ENCODE results near the gene IRAK1. TPM values are rescaled to one million over a fixed set of nuclear protein-coding genes. Genes with fewer than 3 reads are reported as not detected.

The IRAK1 gene
- total RNA-seq, 1 experiment from 2014 or later, result 92.3 TPM

DNA sequence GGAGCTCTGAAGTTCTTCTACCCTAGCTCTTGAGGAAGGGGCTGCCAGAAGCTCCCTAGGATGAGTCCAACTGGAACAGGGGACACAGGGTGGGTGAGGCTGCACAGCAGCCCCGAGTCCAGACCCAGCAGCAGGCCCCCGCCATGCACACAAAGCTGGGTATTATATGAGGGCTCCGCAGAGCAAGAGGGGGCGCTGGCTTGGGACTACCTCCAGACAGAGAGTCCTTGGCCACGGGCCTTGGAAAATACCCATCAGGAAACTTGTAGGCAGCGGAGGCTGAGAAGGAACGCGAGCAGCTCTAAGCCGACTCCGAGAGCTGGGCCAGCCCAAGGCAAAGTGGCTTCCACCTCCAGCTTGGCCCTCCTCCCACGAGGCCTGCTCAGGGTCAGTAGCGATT is 56.2 kb downstream of the IRAK1 start (continued):
- TF ChIP-seq REST (IDR thresholded peaks at IDR 0.05; ENCODE audit: low read depth) (no peak), EZH2 (IDR thresholded peaks at IDR 0.05) (no peak), CEBPB (IDR thresholded peaks at IDR 0.05; ENCODE audit: low read depth) (no peak)
- TF ChIP-seq, protein P1, sequence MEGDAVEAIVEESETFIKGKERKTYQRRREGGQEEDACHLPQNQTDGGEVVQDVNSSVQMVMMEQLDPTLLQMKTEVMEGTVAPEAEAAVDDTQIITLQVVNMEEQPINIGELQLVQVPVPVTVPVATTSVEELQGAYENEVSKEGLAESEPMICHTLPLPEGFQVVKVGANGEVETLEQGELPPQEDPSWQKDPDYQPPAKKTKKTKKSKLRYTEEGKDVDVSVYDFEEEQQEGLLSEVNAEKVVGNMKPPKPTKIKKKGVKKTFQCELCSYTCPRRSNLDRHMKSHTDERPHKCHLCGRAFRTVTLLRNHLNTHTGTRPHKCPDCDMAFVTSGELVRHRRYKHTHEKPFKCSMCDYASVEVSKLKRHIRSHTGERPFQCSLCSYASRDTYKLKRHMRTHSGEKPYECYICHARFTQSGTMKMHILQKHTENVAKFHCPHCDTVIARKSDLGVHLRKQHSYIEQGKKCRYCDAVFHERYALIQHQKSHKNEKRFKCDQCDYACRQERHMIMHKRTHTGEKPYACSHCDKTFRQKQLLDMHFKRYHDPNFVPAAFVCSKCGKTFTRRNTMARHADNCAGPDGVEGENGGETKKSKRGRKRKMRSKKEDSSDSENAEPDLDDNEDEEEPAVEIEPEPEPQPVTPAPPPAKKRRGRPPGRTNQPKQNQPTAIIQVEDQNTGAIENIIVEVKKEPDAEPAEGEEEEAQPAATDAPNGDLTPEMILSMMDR (IDR thresholded peaks at IDR 0.05 in 2 of 3, conservative IDR thresholded peaks at IDR 0.05 in 1 of 3; ENCODE audit: borderline replicate concordance in 1 of 3, insufficient read depth in 1 of 3, low read depth in 2 of 3, low read length in 2 of 3), result no peak

DNA sequence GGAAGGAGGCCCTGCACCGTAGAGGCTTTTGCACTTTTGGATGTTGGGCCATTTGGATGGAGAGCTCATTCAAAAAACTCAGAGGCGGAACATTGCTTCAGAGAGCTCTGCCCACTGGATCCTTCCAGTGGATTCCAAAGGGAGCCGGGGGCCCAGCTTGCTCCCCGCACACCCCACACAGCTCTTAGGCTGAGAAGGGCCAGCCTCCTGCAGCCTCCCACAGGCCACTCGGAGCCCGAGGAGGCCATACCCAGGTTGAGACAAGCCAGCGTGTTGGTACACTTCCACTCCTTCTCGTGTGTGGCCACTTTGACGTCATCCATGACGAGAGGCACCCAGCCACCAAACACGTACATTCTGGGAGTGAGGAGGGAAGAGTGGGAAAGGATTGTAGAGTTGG is 58.4 kb downstream of the IRAK1 start:
- Histone ChIP-seq H3K27ac (ENCODE audit: low read depth, low read length) (no peak overlapping the region), H3K36me3 (ENCODE audit: control insufficient read depth in 1 of 2, insufficient read depth in 2 of 2, low read length in 2 of 2) (peaks cover 10 to 15% of the 10 kb centered on the region in 2 experiments; a peak in 3 of 4 replicates), H3K79me2 (ENCODE audit: insufficient read depth, low read length) (peaks cover 51% of the 10 kb centered on the region), H3K4me1 (ENCODE audit: control insufficient read depth in 1 of 2, insufficient read depth in 2 of 2, low read length in 2 of 2) (no peaks in the 10 kb centered on the region), H3K4me3 (replicated peaks in 1 of 2; ENCODE audit: low read depth in 1 of 2, low read length in 2 of 2) (no peak overlapping the region), H3K4me2 (ENCODE audit: low read length) (no peak overlapping the region), H2AFZ (ENCODE audit: low read depth, low read length, poor library complexity, severe bottlenecking) (no peak overlapping the region), H3K9me3 (ENCODE audit: control insufficient read depth in 1 of 2, insufficient read depth in 1 of 2, low read depth in 1 of 2, low read length in 2 of 2) (no peaks in the 10 kb centered on the region), H4K20me1 (ENCODE audit: insufficient read depth) (no peaks in the 10 kb centered on the region), H3K9me2 (ENCODE audit: insufficient read depth) (no peaks in the 10 kb centered on the region), H3K9ac (ENCODE audit: low read length) (no peak overlapping the region), H3K27me3 (ENCODE audit: insufficient read depth, low read length) (no peaks in the 10 kb centered on the region)
- no peak for ATAC-seq
- RAD21 ChIA-PET (ENCODE audit: low non-redundant PET in 1 of 2, low total read pairs in 2 of 2, uncharacterized antibody in 2 of 2, unreplicated experiment in 2 of 2), result no interaction called here
- intact Hi-C loops (cut with micrococcal nuclease), result no loop called here
- BruUV-seq (replicated peaks), result no TSS peak
- DNase-seq (ENCODE audit: low read depth, low spot score), result no peak
- POLR2A ChIA-PET, result no interaction called here
- CTCF ChIA-PET, result interaction anchor here (1.5 kb wide), 1 partner anchor 14 kb away, joined by 4 read pairs; no protein-coding TSS in a partner anchor
- TF ChIP-seq ZFX (IDR thresholded peaks at IDR 0.05) (no peak), EGR1 (IDR thresholded peaks at IDR 0.05; ENCODE audit: low read depth) (no peak), SRF (IDR thresholded peaks at IDR 0.05; ENCODE audit: low read depth) (no peak), POLR2AphosphoS5 (IDR thresholded peaks at IDR 0.05; ENCODE audit: low read depth, low read length) (no peak), MAX (IDR thresholded peaks at IDR 0.05) (no peak), EZH2phosphoT487 (IDR thresholded peaks at IDR 0.05; ENCODE audit: borderline replicate concordance) (no peak), SP1 (IDR thresholded peaks at IDR 0.05; ENCODE audit: low read depth) (no peak), CEBPB (IDR thresholded peaks at IDR 0.05; ENCODE audit: low read depth) (no peak), ZNF274 (IDR thresholded peaks at IDR 0.05; ENCODE audit: low read depth, low read length) (no peak), CBX3 (IDR thresholded peaks at IDR 0.05; ENCODE audit: low read depth) (no peak), FOSL1 (IDR thresholded peaks at IDR 0.05; ENCODE audit: low read depth) (no peak), ELF1 (IDR thresholded peaks at IDR 0.05; ENCODE audit: borderline replicate concordance, low read depth) (no peak), TCF7L2 (IDR thresholded peaks at IDR 0.05; ENCODE audit: borderline replicate concordance, extremely low read depth, insufficient read depth, insufficient read length) (no peak), YY1 (IDR thresholded peaks at IDR 0.05; ENCODE audit: extremely low read depth, insufficient replicate concordance, low read depth, low read length) (no peak), ATF3 (IDR thresholded peaks at IDR 0.05) (no peak)
- TF ChIP-seq, protein P2, sequence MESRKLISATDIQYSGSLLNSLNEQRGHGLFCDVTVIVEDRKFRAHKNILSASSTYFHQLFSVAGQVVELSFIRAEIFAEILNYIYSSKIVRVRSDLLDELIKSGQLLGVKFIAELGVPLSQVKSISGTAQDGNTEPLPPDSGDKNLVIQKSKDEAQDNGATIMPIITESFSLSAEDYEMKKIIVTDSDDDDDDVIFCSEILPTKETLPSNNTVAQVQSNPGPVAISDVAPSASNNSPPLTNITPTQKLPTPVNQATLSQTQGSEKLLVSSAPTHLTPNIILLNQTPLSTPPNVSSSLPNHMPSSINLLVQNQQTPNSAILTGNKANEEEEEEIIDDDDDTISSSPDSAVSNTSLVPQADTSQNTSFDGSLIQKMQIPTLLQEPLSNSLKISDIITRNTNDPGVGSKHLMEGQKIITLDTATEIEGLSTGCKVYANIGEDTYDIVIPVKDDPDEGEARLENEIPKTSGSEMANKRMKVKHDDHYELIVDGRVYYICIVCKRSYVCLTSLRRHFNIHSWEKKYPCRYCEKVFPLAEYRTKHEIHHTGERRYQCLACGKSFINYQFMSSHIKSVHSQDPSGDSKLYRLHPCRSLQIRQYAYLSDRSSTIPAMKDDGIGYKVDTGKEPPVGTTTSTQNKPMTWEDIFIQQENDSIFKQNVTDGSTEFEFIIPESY (IDR thresholded peaks at IDR 0.05; ENCODE audit: extremely low read depth, insufficient replicate concordance, low read length), result no peak
